GM12872 (cell line): ENCODE results near the gene PLEK2.

ENCODE experiments used
- TF ChIP-seq, protein P1 (sequence below): IDR thresholded peaks from 3 replicates; pipeline ENCODE4 v1.5.1; 2011; ENCODE audit warnings: low read depth, mild to moderate bottlenecking, low read length, moderate library complexity; ENCODE audit not compliant: insufficient read depth

PLEK2 gene

DNA sequence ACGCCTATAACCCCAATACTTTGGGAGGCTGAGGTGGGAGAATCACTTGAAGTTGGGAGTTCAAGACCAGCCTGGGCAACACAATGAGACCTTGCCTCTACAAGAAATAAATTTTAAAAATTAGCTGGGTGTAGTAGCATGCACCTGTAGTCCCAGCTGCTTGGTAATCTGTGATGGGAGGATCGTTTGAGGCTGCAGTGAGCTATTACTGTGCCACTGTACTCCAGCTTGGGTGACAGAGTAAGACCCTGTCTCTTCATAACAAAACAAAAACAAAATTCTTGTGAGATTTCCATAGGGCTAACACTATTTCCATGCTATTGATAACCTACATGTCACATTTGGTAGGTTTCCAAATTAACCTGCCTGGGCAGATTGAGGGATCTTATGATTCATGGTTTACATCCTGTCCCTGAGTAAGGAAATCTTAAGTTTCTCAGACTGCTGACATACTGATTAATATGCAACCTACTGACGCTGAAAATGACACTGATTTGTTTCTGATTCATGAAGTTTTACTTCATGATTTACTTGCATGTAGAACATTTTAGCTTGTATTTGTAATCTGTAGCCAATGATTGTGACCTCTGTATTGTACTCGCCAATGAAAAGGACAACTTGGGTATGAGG lies 68.2 kb downstream of the PLEK2 start:
- TF ChIP-seq, protein P1, sequence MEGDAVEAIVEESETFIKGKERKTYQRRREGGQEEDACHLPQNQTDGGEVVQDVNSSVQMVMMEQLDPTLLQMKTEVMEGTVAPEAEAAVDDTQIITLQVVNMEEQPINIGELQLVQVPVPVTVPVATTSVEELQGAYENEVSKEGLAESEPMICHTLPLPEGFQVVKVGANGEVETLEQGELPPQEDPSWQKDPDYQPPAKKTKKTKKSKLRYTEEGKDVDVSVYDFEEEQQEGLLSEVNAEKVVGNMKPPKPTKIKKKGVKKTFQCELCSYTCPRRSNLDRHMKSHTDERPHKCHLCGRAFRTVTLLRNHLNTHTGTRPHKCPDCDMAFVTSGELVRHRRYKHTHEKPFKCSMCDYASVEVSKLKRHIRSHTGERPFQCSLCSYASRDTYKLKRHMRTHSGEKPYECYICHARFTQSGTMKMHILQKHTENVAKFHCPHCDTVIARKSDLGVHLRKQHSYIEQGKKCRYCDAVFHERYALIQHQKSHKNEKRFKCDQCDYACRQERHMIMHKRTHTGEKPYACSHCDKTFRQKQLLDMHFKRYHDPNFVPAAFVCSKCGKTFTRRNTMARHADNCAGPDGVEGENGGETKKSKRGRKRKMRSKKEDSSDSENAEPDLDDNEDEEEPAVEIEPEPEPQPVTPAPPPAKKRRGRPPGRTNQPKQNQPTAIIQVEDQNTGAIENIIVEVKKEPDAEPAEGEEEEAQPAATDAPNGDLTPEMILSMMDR: no peak
